H1 (cell line): Measurements from ENCODE around the gene CUEDC1. TPM values are rescaled to one million over a fixed set of nuclear protein-coding genes. Genes with fewer than 3 reads are reported as not detected.

Source experiments
- CTCF ChIA-PET: fragments of 300-600 bp; sonication (Branson Sonifier 250); formaldehyde crosslinking; loops from one replicate; lab custom pipeline; 2021; ENCODE audit not compliant: partially characterized antibody; lab: Charles Lee
- POLR2A ChIA-PET: fragments of 300-600 bp; sonication (Branson Sonifier 250); formaldehyde crosslinking; loops from one replicate; lab custom pipeline; 2021; ENCODE audit warnings: inconsistent platforms; ENCODE audit not compliant: partially characterized antibody; lab: Charles Lee
- DNase-seq, 2 experiments: peaks; one replicate each; pipeline versions ENCODE4 v3.0.0 to v3.0.0-alpha.2; 2010 to 2022; ENCODE audit warnings: low spot score in 2 of 2, low read depth in 1 of 2, mixed read lengths in 1 of 2
- FAIRE-seq: peaks from 2 replicates; lab custom pipeline; 2011; peaks lifted over from hg19 to GRCh38; lab: Jason Lieb, UNC
- H2AFZ ChIP-seq: 2 replicates; pipeline ENCODE4 v1.8.1; 2012; ENCODE audit warnings: low read length, inconsistent platforms
- H2AK5ac ChIP-seq: 2 replicates; pipeline ENCODE4 v1.6.1; 2013; ENCODE audit warnings: low read depth, low read length
- H2BK120ac ChIP-seq: replicated peaks from 2 replicates; pipeline ENCODE3; 2013; ENCODE audit warnings: low read depth, low read length, inconsistent platforms
- H2BK12ac ChIP-seq: 2 replicates; pipeline ENCODE4 v1.6.1; 2013; ENCODE audit warnings: low read depth, low read length
- H2BK15ac ChIP-seq: 2 replicates; pipeline ENCODE4 v1.6.1; 2013; ENCODE audit warnings: low read length
- H2BK20ac ChIP-seq: 2 replicates; pipeline ENCODE4 v1.6.1; 2013; ENCODE audit warnings: low read length
- H2BK5ac ChIP-seq: 2 replicates; pipeline ENCODE4 v1.6.1; 2013; ENCODE audit warnings: low read depth, low read length
- H3K14ac ChIP-seq: 2 replicates; pipeline ENCODE4 v1.6.1; 2013; ENCODE audit warnings: inconsistent platforms; ENCODE audit not compliant: insufficient read length
- H3K18ac ChIP-seq: 2 replicates; pipeline ENCODE4 v1.6.1; 2013; ENCODE audit warnings: low read length; ENCODE audit errors: extremely low read depth
- H3K23ac ChIP-seq: 2 replicates; pipeline ENCODE4 v1.6.1; 2013; ENCODE audit warnings: inconsistent platforms; ENCODE audit not compliant: insufficient read length
- H3K23me2 ChIP-seq: 2 replicates; pipeline ENCODE4 v1.6.1; 2013; ENCODE audit warnings: low read depth, low read length
- H3K27ac ChIP-seq: 2 replicates; pipeline ENCODE4 v1.6.1; 2011; ENCODE audit warnings: low read depth, low read length, inconsistent platforms
- H3K27me3 ChIP-seq, 4 experiments: replicated peaks in 1 of 4; 1 replicate in 1 of 4; 2 replicates in 3 of 4; pipeline versions ENCODE4 v1.6.1 to v1.8.1; 2011 to 2013; ENCODE audit warnings: low read length in 3 of 4, mild to moderate bottlenecking in 3 of 4, inconsistent platforms in 2 of 4, mixed read lengths in 2 of 4, moderate library complexity in 1 of 4; ENCODE audit not compliant: control insufficient read depth in 3 of 4, insufficient read depth in 3 of 4; ENCODE audit errors: extremely low read depth in 1 of 4
- H3K36me3 ChIP-seq, 4 experiments: 2 replicates each; pipeline versions ENCODE4 v1.6.1 to v1.8.1; 2011 to 2013; ENCODE audit warnings: mild to moderate bottlenecking in 4 of 4, low read length in 3 of 4, moderate library complexity in 2 of 4, control low read depth in 1 of 4, inconsistent platforms in 1 of 4; ENCODE audit not compliant: insufficient read depth in 4 of 4, control insufficient read depth in 2 of 4
- H3K4ac ChIP-seq: replicated peaks from 2 replicates; pipeline ENCODE3; 2013; ENCODE audit warnings: low read length, low read depth, mixed read lengths, inconsistent platforms; ENCODE audit not compliant: insufficient read length
- H3K4me1 ChIP-seq, 4 experiments: replicated peaks in 1 of 4; 1 replicate in 1 of 4; 2 replicates in 3 of 4; pipeline versions ENCODE4 v1.6.1 to v1.8.1; 2011 to 2013; ENCODE audit warnings: low read length in 3 of 4, inconsistent platforms in 2 of 4, mixed read lengths in 1 of 4; ENCODE audit not compliant: insufficient read depth in 4 of 4, control insufficient read depth in 3 of 4
- H3K4me2 ChIP-seq, 2 experiments: 2 replicates each; pipeline versions ENCODE4 v1.6.1 to v1.8.1; 2011 to 2013; ENCODE audit warnings: low read depth in 2 of 2, low read length in 2 of 2, control low read depth in 1 of 2, inconsistent platforms in 1 of 2, mild to moderate bottlenecking in 1 of 2; ENCODE audit not compliant: insufficient read depth in 1 of 2
- H3K4me3 ChIP-seq, 4 experiments: fragments of 200-600, 300-600 bp in 1 of 4; sonication (generic), shearing (Covaris generic), sonication (Bioruptor Twin) in 1 of 4; 2 replicates each; pipeline versions ENCODE4 v1.5.1 to v1.8.1; 2011 to 2016; ENCODE audit warnings: low read length in 4 of 4, low read depth in 3 of 4, control low read depth in 2 of 4, inconsistent platforms in 2 of 4, mild to moderate bottlenecking in 2 of 4, mixed read lengths in 1 of 4, moderate library complexity in 1 of 4; ENCODE audit not compliant: insufficient read depth in 2 of 4; ENCODE audit errors: extremely low read depth in 1 of 4
- H3K56ac ChIP-seq: replicated peaks from 2 replicates; pipeline ENCODE3; 2013; ENCODE audit warnings: low read depth, mild to moderate bottlenecking, mixed read lengths, low read length, inconsistent platforms; ENCODE audit not compliant: insufficient read length
- H3K79me1 ChIP-seq: 2 replicates; pipeline ENCODE4 v1.6.1; 2013; ENCODE audit warnings: low read depth, low read length, control low read depth
- H3K79me2 ChIP-seq, 2 experiments: 2 replicates each; pipeline versions ENCODE4 v1.6.1 to v1.8.1; 2012 to 2013; ENCODE audit warnings: low read length in 2 of 2, mild to moderate bottlenecking in 2 of 2, inconsistent platforms in 1 of 2; ENCODE audit not compliant: insufficient read depth in 2 of 2, control insufficient read depth in 1 of 2
- H3K9ac ChIP-seq, 4 experiments: replicated peaks in 1 of 4; 1 replicate in 1 of 4; 2 replicates in 3 of 4; pipeline versions ENCODE4 v1.6.1 to v1.8.1; 2011 to 2013; ENCODE audit warnings: low read depth in 3 of 4, low read length in 3 of 4, control low read depth in 2 of 4, mild to moderate bottlenecking in 2 of 4, moderate library complexity in 2 of 4, inconsistent platforms in 1 of 4; ENCODE audit errors: extremely low read depth in 1 of 4
- H3K9me3 ChIP-seq, 2 experiments: 2 replicates each; pipeline versions ENCODE4 v1.6.1 to v1.8.1; 2012 to 2013; ENCODE audit warnings: mild to moderate bottlenecking in 2 of 2, moderate library complexity in 2 of 2, control low read depth in 1 of 2, inconsistent platforms in 1 of 2, low read depth in 1 of 2, low read length in 1 of 2, mixed read lengths in 1 of 2; ENCODE audit not compliant: insufficient read depth in 2 of 2
- H4K20me1 ChIP-seq, 2 experiments: replicated peaks in 1 of 2; 2 replicates each; pipeline versions ENCODE3 to v1.8.1; 2011 to 2013; ENCODE audit warnings: inconsistent platforms in 2 of 2, low read length in 2 of 2, mild to moderate bottlenecking in 1 of 2; ENCODE audit not compliant: insufficient read depth in 2 of 2, control insufficient read depth in 1 of 2
- H4K5ac ChIP-seq: 2 replicates; pipeline ENCODE4 v1.6.1; 2013; ENCODE audit warnings: low read length, low read depth, mixed read lengths, inconsistent platforms; ENCODE audit not compliant: insufficient read length
- H4K8ac ChIP-seq: 2 replicates; pipeline ENCODE4 v1.8.0; 2013; ENCODE audit warnings: mild to moderate bottlenecking, moderate library complexity, low read length, inconsistent platforms; ENCODE audit not compliant: insufficient read depth; ENCODE audit errors: extremely low read depth
- H4K91ac ChIP-seq: replicated peaks from 2 replicates; pipeline ENCODE3; 2013; ENCODE audit warnings: low read length, mixed read lengths, inconsistent platforms; ENCODE audit not compliant: insufficient read length
- SP1 ChIP-seq: IDR thresholded peaks from 2 replicates; pipeline ENCODE4 v1.6.1; 2011; ENCODE audit warnings: low read depth, low read length
- SP2 ChIP-seq: IDR thresholded peaks from 2 replicates; pipeline ENCODE4 v1.6.1; 2012; ENCODE audit warnings: mild to moderate bottlenecking, low read length, inconsistent platforms
- SRF ChIP-seq: IDR thresholded peaks from 2 replicates; pipeline ENCODE4 v1.6.1; 2011; ENCODE audit warnings: mild to moderate bottlenecking, low read depth, low read length, moderate library complexity
- TAF1 ChIP-seq: IDR thresholded peaks from 2 replicates; pipeline ENCODE4 v1.6.1; 2011; ENCODE audit warnings: mild to moderate bottlenecking, low read depth, low read length
- TEAD4 ChIP-seq: IDR thresholded peaks from 2 replicates; pipeline ENCODE4 v1.6.1; 2012; ENCODE audit warnings: low read depth, low read length, inconsistent platforms, mixed read lengths
- WGBS, 2 experiments: shearing (Covaris generic) in 1 of 2; methylation state at CpG; one replicate each; pipeline versions ENCODE4 v1.1.6 to v1.1.7; 2013 to 2015; ENCODE audit warnings: low lambda C conversion rate in 2 of 2, mixed read lengths in 2 of 2, inconsistent platforms in 1 of 2, low coverage in 1 of 2, missing lambda C conversion rate in 1 of 2; ENCODE audit not compliant: insufficient replicate concordance in 2 of 2, insufficient coverage in 1 of 2, insufficient read length in 1 of 2; ENCODE audit errors: extremely low coverage in 1 of 2, missing lambda C conversion rate in 1 of 2; 5-methylcytosine and 5-hydroxymethylcytosine counted together
- polyA plus RNA-seq, 7 experiments: library from polyadenylated mRNA; depleted of rRNA in 3 of 7; stranded (reverse) in 5 of 7; unstranded in 2 of 7; fragments of >200 nt in 5 of 7; fragments of 200-250 nt in 2 of 7; gene quantifications; 1 replicate in 5 of 7; 2 replicates in 1 of 7; 4 replicates in 1 of 7; pipeline versions ENCODE4 v1.2.1 to v1.2.3, GENCODE V29; 2011 to 2013; ENCODE audit warnings: missing spikeins in 2 of 7, mixed read lengths in 2 of 7
- total RNA-seq: library from RNA; stranded (reverse); fragmentation: NEBNext Ultra II Directional; extraction: Animal tissue kit (Norgen Biotek cat#: 25700); gene quantifications from 2 replicates; pipeline ENCODE4 v1.2.1, GENCODE V29; 2021

The CUEDC1 gene
- total and polyA plus RNA-seq, 2 of the 8 experiments (the other 6 are each of a cell fraction or from before 2014, with no cell fraction given): 4.0 to 10.7 TPM

DNA sequence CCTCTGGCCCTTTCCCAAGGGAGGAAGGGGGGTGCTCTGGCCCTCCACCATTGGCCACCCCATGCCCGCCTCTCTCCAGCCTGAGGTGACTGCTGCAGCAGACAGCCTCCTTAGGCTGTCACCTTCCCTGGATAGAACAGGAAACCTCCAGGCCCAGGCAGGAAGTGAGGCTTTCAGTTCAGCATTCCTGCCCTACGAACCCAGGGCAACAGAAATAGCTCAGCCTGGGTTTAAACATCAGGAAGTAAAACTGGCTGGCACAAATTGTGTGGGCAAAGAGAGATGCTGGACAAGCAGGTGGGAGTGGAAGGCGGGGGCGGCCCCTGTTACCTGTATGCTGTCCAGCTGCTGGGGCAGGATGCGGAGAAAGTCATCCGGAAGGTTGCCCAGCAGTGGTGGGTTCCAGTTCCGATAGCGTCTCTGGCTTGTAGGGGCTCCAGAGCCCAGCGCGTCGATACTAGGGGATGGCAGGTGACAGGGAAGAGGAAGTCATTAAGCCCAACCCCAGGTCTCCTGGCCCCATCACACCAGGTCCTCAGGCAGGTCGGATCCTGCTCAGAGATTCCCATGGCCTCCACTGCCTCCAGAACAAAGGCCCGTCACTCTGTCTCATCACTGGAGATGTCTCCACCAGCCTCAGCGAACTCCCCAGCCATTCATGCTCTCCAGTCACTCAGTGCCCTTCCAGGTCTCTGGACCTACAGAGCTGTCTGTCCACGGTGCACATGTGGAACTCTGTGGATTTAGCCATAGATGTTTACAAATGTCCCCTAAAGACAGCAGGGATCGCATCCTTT, 81.8 kb downstream of the CUEDC1 start:
- Histone ChIP-seq H3K27ac (no peak overlapping the region), H3K18ac (peak overlapping the region; percentile 60; the same call in 1 of the 2 replicates), H2BK5ac (peak overlapping the region; percentile 96; the same call in 1 of the 2 replicates), H3K79me1 (no peaks in the 10 kb centered on the region), H3K4me3 (no peak overlapping the region), H3K23me2 (peaks cover 2% of the 10 kb centered on the region; the same call in 1 of the 2 replicates), H3K14ac (no peak overlapping the region), H3K56ac (no peak overlapping the region), H2AK5ac (peak overlapping the region; percentile 91), H3K4ac (peak overlapping the region; percentile 99), H4K5ac (no peak overlapping the region), H2BK120ac (peak overlapping the region; percentile 27), H3K23ac (no peak overlapping the region), H2BK15ac (peak overlapping the region; percentile 99; the same call in 1 of the 2 replicates), H3K27me3 (peaks cover 0 to 14% (median 6%) of the 10 kb centered on the region in 4 experiments; a peak in 4 of 7 replicates), H2BK20ac (peak overlapping the region; percentile 97), H4K20me1 (no peaks in the 10 kb centered on the region), H4K8ac (no peak overlapping the region; the same call in 1 of the 2 replicates), H3K9me3 (no peaks in the 10 kb centered on the region), H2BK12ac (peak overlapping the region; percentile 94), H3K4me2 (no peak overlapping the region), H2AFZ (no peak overlapping the region), H3K9ac (no peak overlapping the region), H3K79me2 (no peaks in the 10 kb centered on the region), H3K4me1 (peaks cover 12 to 39% (median 32%) of the 10 kb centered on the region in 4 experiments), H3K36me3 (no peaks in the 10 kb centered on the region; a peak in 1 of 8 replicates), H4K91ac (peak overlapping the region; percentile 100)
- no peak for TF ChIP-seq SP2
- TF ChIP-seq SP1: no peak
- no peak for TF ChIP-seq TEAD4
- TF ChIP-seq TAF1: no peak
- TF ChIP-seq SRF: no peak
- FAIRE-seq: no peak
- POLR2A ChIA-PET: interaction anchor here (1.1 to 32.5 kb wide), 7 partner anchors 11 to 213 kb away, joined by 3 to 672 read pairs (median 6); partner anchors contain the start of genes SRSF1 and VEZF1
- WGBS, 2 experiments: 88% methylated on average over 16 of the region's 16 CpGs; no CpG with 5 or more reads in 1 of the 2 experiments
- DNase-seq: no peak
- CTCF ChIA-PET: interaction anchor here (0.9 to 20.7 kb wide), 10 partner anchors 11 to 123 kb away, joined by 3 to 221 read pairs (median 5); no protein-coding TSS in a partner anchor
